GM18498 (cell line): ENCODE data around the gene GLUL.

Experiments used
- ATAC-seq: cut with Tn5 transposase; IDR thresholded peaks from one replicate; pipeline ENCODE4 v1.9.1; 2021; ENCODE audit warnings: mild to moderate bottlenecking, moderate library complexity; ENCODE audit not compliant: unreplicated experiment

Gene GLUL

GRCh38 chr1:182391362-182392049 lies at the start of gene GLUL:
TSS of gene GLUL (minus strand) at chr1:182391790. CDS start at chr1:182388737, 3,053 bp downstream.
- ATAC-seq: peak; percentile 79

GRCh38 chr1:182438326-182438725 lies 46.7 kb upstream of the GLUL start:
- no peak for ATAC-seq

GRCh38 chr1:182433580-182433979 lies 42.0 kb upstream of the GLUL start:
- no peak for ATAC-seq

- no peak for ATAC-seq
Observed at GRCh38 chr1:182431278-182431677, 39.7 kb upstream of the GLUL start.

GRCh38 chr1:182430263-182431068 lies 38.9 kb upstream of the GLUL start:
- peak; percentile 51 for ATAC-seq

GRCh38 chr1:182428043-182428442 lies 36.5 kb upstream of the GLUL start:
- ATAC-seq: no peak

- ATAC-seq: peak; percentile 75
Observed at GRCh38 chr1:182426442-182427430, 35.1 kb upstream of the GLUL start.

- no peak for ATAC-seq
Observed at GRCh38 chr1:182415789-182416188, 24.2 kb upstream of the GLUL start.

GRCh38 chr1:182413969-182414368 lies 22.4 kb upstream of the GLUL start:
- no peak for ATAC-seq

GRCh38 chr1:182413486-182413885 lies 21.9 kb upstream of the GLUL start:
- ATAC-seq: no peak

GRCh38 chr1:182410620-182411273 lies 19.2 kb upstream of the GLUL start:
- no peak for ATAC-seq

- ATAC-seq: no peak
Observed at GRCh38 chr1:182410138-182410537, 18.5 kb upstream of the GLUL start.

GRCh38 chr1:182408435-182409075 lies 17.0 kb upstream of the GLUL start:
- no peak for ATAC-seq

- ATAC-seq: no peak
Observed at GRCh38 chr1:182407724-182408123, 16.1 kb upstream of the GLUL start.

GRCh38 chr1:182406012-182406411 lies 14.4 kb upstream of the GLUL start:
- ATAC-seq: no peak

- ATAC-seq: no peak
Observed at GRCh38 chr1:182405578-182405977, 14.0 kb upstream of the GLUL start.

GRCh38 chr1:182404781-182405180 lies 13.2 kb upstream of the GLUL start:
- no peak for ATAC-seq

- no peak for ATAC-seq
Observed at GRCh38 chr1:182400567-182400966, 9.0 kb upstream of the GLUL start, which contains the start of gene TEDDM1. TSS of gene TEDDM1 (minus strand) at chr1:182400667. CDS start at chr1:182400485, 182 bp downstream.

- ATAC-seq: no peak
Observed at GRCh38 chr1:182397653-182398393, 6.2 kb upstream of the GLUL start.
